Hepatocyte (in vitro differentiated cells): ENCODE results near the gene PALD1. TPM values are rescaled to one million over a fixed set of nuclear protein-coding genes. Genes with fewer than 3 reads are reported as not detected.

Experiments used
- DNase-seq: peaks from one replicate; pipeline ENCODE4 v3.0.0-alpha.2; 2016; ENCODE audit warnings: low spot score
- H2AFZ ChIP-seq: fragments of 200-600 bp; sonication (generic); 2 replicates; pipeline ENCODE4 v1.6.0; 2016; ENCODE audit warnings: antibody characterized with exemption, mild to moderate bottlenecking
- H3K27ac ChIP-seq: fragments of 200-600 bp; sonication (generic); 2 replicates; pipeline ENCODE4 v1.5.1; 2016; ENCODE audit warnings: mild to moderate bottlenecking
- H3K27me3 ChIP-seq: fragments of 200-600 bp; sonication (generic); 2 replicates; pipeline ENCODE4 v1.6.1; 2016
- H3K36me3 ChIP-seq: fragments of 200-600 bp; sonication (generic); replicated peaks from 2 replicates; pipeline ENCODE4 v1.5.1; 2016; ENCODE audit warnings: low read depth; ENCODE audit not compliant: insufficient read depth
- H3K4me1 ChIP-seq: fragments of 200-600 bp; sonication (generic); 2 replicates; pipeline ENCODE4 v1.5.1; 2016; ENCODE audit warnings: mild to moderate bottlenecking, moderate library complexity; ENCODE audit not compliant: insufficient read depth
- H3K4me2 ChIP-seq: fragments of 200-600 bp; sonication (generic); 2 replicates; pipeline ENCODE4 v1.6.0; 2016
- H3K4me3 ChIP-seq: fragments of 200-600 bp; sonication (generic); 2 replicates; pipeline ENCODE4 v1.5.1; 2016; ENCODE audit warnings: mild to moderate bottlenecking
- H3K79me2 ChIP-seq: fragments of 200-600 bp; sonication (generic); 2 replicates; pipeline ENCODE4 v1.6.0; 2017; ENCODE audit warnings: mild to moderate bottlenecking
- H3K9me2 ChIP-seq: fragments of 200-600 bp; sonication (generic); replicated peaks from 2 replicates; pipeline ENCODE4 v1.6.0; 2017; ENCODE audit warnings: mild to moderate bottlenecking; ENCODE audit not compliant: insufficient read depth
- H3K9me3 ChIP-seq: fragments of 200-600 bp; sonication (generic); 2 replicates; pipeline ENCODE4 v1.5.1; 2016; ENCODE audit warnings: low read depth, mild to moderate bottlenecking
- H4K20me1 ChIP-seq: fragments of 200-600 bp; sonication (generic); 2 replicates; pipeline ENCODE4 v1.6.0; 2016; ENCODE audit warnings: mild to moderate bottlenecking; ENCODE audit not compliant: insufficient read depth, poor library complexity, severe bottlenecking
- EZH2 ChIP-seq: fragments of 200-600 bp; sonication (generic); IDR thresholded peaks from 2 replicates; pipeline ENCODE4 v1.6.1; 2016; ENCODE audit warnings: antibody characterized with exemption, mild to moderate bottlenecking, borderline replicate concordance
- EZH2phosphoT487 ChIP-seq: fragments of 200-600 bp; sonication (generic); IDR thresholded peaks from one replicate; pipeline ENCODE4 v1.6.1; 2018; ENCODE audit warnings: antibody characterized with exemption, mild to moderate bottlenecking, low read depth, moderate library complexity; ENCODE audit not compliant: unreplicated experiment, severe bottlenecking
- WGBS: methylation state at CpG from one replicate; pipeline ENCODE4 v1.1.6; 2016; ENCODE audit warnings: low lambda C conversion rate; ENCODE audit errors: missing lambda C conversion rate; 5-methylcytosine and 5-hydroxymethylcytosine counted together
- polyA plus RNA-seq: library from polyadenylated mRNA; unstranded; fragments of >200 nt; fragmentation: Nextera tagmentation; extraction: Ambion mirVana; gene quantifications from 2 replicates; pipeline ENCODE4 v1.2.1, GENCODE V29; 2016
- total RNA-seq: library from RNA; depleted of rRNA; stranded (reverse); fragments of >200 nt; gene quantifications from 2 replicates; pipeline ENCODE4 v1.2.3, GENCODE V29; 2014
- TF ChIP-seq, protein P1 (sequence below): fragments of 200-600 bp; sonication (generic); IDR thresholded peaks from 2 replicates; pipeline ENCODE4 v1.5.1; 2016; ENCODE audit warnings: antibody characterized with exemption, mild to moderate bottlenecking; ENCODE audit not compliant: poor library complexity

PALD1 gene
- total and polyA plus RNA-seq, 2 experiments from 2014 or later, result 1.3 to 2.2 TPM

- no peaks in the 10 kb centered on the region for H3K79me2 ChIP-seq
- no peaks in the 10 kb centered on the region for H3K36me3 ChIP-seq
- no peak overlapping the region for H3K4me3 ChIP-seq
- H3K9me2 ChIP-seq, result no peaks in the 10 kb centered on the region
- H3K4me1 ChIP-seq, result peaks cover 6% of the 10 kb centered on the region
- TF ChIP-seq EZH2phosphoT487 (no peak), EZH2 (no peak)
- TF ChIP-seq, protein P1, sequence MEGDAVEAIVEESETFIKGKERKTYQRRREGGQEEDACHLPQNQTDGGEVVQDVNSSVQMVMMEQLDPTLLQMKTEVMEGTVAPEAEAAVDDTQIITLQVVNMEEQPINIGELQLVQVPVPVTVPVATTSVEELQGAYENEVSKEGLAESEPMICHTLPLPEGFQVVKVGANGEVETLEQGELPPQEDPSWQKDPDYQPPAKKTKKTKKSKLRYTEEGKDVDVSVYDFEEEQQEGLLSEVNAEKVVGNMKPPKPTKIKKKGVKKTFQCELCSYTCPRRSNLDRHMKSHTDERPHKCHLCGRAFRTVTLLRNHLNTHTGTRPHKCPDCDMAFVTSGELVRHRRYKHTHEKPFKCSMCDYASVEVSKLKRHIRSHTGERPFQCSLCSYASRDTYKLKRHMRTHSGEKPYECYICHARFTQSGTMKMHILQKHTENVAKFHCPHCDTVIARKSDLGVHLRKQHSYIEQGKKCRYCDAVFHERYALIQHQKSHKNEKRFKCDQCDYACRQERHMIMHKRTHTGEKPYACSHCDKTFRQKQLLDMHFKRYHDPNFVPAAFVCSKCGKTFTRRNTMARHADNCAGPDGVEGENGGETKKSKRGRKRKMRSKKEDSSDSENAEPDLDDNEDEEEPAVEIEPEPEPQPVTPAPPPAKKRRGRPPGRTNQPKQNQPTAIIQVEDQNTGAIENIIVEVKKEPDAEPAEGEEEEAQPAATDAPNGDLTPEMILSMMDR, result no peak
- WGBS, result 76% methylated on average over 8 of the region's 8 CpGs
- no peak for DNase-seq
- no peaks in the 10 kb centered on the region for H3K9me3 ChIP-seq
- no peak overlapping the region for H3K4me2 ChIP-seq
- no peak overlapping the region for H2AFZ ChIP-seq
- no peaks in the 10 kb centered on the region for H3K27me3 ChIP-seq
- H3K27ac ChIP-seq, result no peak overlapping the region
- H4K20me1 ChIP-seq, result no peaks in the 10 kb centered on the region
Measured at GRCh38 chr10:70494536-70494935, 16.0 kb downstream of the PALD1 start.

- H3K27me3 ChIP-seq, result no peaks in the 10 kb centered on the region
- 75% methylated on average over 13 of the region's 13 CpGs for WGBS
- H3K27ac ChIP-seq, result no peak overlapping the region
- no peaks in the 10 kb centered on the region for H4K20me1 ChIP-seq
- no peaks in the 10 kb centered on the region for H3K79me2 ChIP-seq
- no peak overlapping the region for H3K4me2 ChIP-seq
- TF ChIP-seq, protein P1, result no peak
- TF ChIP-seq EZH2phosphoT487, result no peak
- no peak for TF ChIP-seq EZH2
- H3K4me1 ChIP-seq, result peaks cover 6% of the 10 kb centered on the region
- no peak overlapping the region for H2AFZ ChIP-seq
- no peaks in the 10 kb centered on the region for H3K9me3 ChIP-seq
- no peak overlapping the region for H3K4me3 ChIP-seq
- no peaks in the 10 kb centered on the region for H3K9me2 ChIP-seq
- no peak for DNase-seq
- no peaks in the 10 kb centered on the region for H3K36me3 ChIP-seq
Measured at GRCh38 chr10:70494966-70495365, 16.4 kb downstream of the PALD1 start.

DNA sequence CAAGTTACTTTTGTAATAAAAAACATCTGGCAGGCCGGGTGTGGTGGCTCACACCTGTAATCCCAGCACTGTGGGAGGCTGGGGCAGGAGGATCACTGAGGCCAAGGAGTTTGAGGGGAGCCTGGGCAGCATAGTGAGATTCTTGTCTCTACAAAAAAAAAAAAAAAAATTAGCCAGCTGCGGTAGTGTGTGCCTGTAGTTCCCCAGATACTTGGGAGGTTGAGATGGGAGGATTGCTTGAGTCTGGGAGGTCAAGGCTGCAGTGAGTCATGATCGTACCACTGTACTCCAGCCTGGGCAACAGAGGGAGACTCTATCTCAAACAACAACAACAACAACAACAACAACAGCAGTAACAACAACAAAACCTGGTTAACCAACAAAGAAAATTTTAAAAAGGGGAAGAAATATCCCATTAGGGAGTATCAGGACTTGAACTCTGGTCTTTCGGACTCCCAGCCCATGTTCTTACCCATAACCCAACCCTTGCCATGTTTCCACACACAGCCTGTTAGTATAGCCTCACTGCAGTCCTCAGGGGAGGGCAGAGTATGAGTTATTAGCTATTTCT is 17.2 kb downstream of the PALD1 start:
- no peaks in the 10 kb centered on the region for H4K20me1 ChIP-seq
- peaks cover 6% of the 10 kb centered on the region for H3K4me1 ChIP-seq
- no peak overlapping the region for H3K4me3 ChIP-seq
- TF ChIP-seq, protein P1, result no peak
- no peaks in the 10 kb centered on the region for H3K9me2 ChIP-seq
- no peaks in the 10 kb centered on the region for H3K27me3 ChIP-seq
- H3K27ac ChIP-seq, result no peak overlapping the region
- no peak for DNase-seq
- no peaks in the 10 kb centered on the region for H3K9me3 ChIP-seq
- WGBS, result 95% methylated on average over 4 of the region's 4 CpGs
- H3K36me3 ChIP-seq, result no peaks in the 10 kb centered on the region
- H3K79me2 ChIP-seq, result no peaks in the 10 kb centered on the region
- no peak overlapping the region for H3K4me2 ChIP-seq
- H2AFZ ChIP-seq, result no peak overlapping the region
